ACHN (cell line): ENCODE data around the gene LRRK1.

Experiments
- DNase-seq: peaks from one replicate; pipeline ENCODE4 v3.0.0-alpha.2; 2015
- in situ Hi-C: cut with HindIII; loops from 2 replicates; pipeline ENCODE4 v1.10.0; 2017; ENCODE audit warnings: low sequenced_read_pairs, low pct_ligation_motif_present, low pct_unique_long_range_greater_than_20kb

The LRRK1 gene

GRCh38 chr15:101025501-101025885 lies 106.3 kb downstream of the LRRK1 start:
- no peak for DNase-seq
- in situ Hi-C loops: no loop called here

- in situ Hi-C loops: no loop called here
- DNase-seq: no peak
These were observed 106.9 kb downstream of the LRRK1 start for GRCh38 chr15:101025896-101026631.

- DNase-seq: no peak
- in situ Hi-C loops: no loop called here
These were observed 107.6 kb downstream of the LRRK1 start for GRCh38 chr15:101026656-101027272.

- in situ Hi-C loops: no loop called here
These were observed 108.2 kb downstream of the LRRK1 start for GRCh38 chr15:101027273-101027901.

GRCh38 chr15:101027920-101028319 lies 108.8 kb downstream of the LRRK1 start:
- in situ Hi-C loops: no loop called here
- no peak for DNase-seq

More at GRCh38 chr15:101027273-101027901, 108.2 kb downstream of the LRRK1 start:
- DNase-seq: no peak

GRCh38 chr15:101028321-101028720 lies 109.2 kb downstream of the LRRK1 start:
- in situ Hi-C loops: no loop called here
- no peak for DNase-seq

GRCh38 chr15:101028772-101029438 lies 109.7 kb downstream of the LRRK1 start:
- in situ Hi-C loops: no loop called here
- no peak for DNase-seq

- DNase-seq: no peak
- in situ Hi-C loops: no loop called here
These were observed 111.0 kb downstream of the LRRK1 start for GRCh38 chr15:101029971-101030661.

- no peak for DNase-seq
These were observed 112.1 kb downstream of the LRRK1 start for GRCh38 chr15:101031213-101031612.

GRCh38 chr15:101033801-101034200 lies 114.6 kb downstream of the LRRK1 start:
- in situ Hi-C loops: no loop called here
- DNase-seq: no peak

More at GRCh38 chr15:101031213-101031612, 112.1 kb downstream of the LRRK1 start:
- in situ Hi-C loops: no loop called here

GRCh38 chr15:101035611-101036010 lies 116.5 kb downstream of the LRRK1 start:
- no peak for DNase-seq
- in situ Hi-C loops: no loop called here

- in situ Hi-C loops: no loop called here
- no peak for DNase-seq
These were observed 117.0 kb downstream of the LRRK1 start for GRCh38 chr15:101036189-101036588.

- in situ Hi-C loops: no loop called here
- no peak for DNase-seq
These were observed 118.1 kb downstream of the LRRK1 start for GRCh38 chr15:101037090-101037830.

- DNase-seq: no peak
- in situ Hi-C loops: no loop called here
These were observed 119.3 kb downstream of the LRRK1 start for GRCh38 chr15:101038327-101039003.

GRCh38 chr15:101039461-101039860 lies 120.3 kb downstream of the LRRK1 start:
- in situ Hi-C loops: no loop called here
- no peak for DNase-seq

- in situ Hi-C loops: no loop called here
These were observed 123.2 kb downstream of the LRRK1 start for GRCh38 chr15:101042320-101042719.

GRCh38 chr15:101043011-101043410 lies 123.9 kb downstream of the LRRK1 start:
- in situ Hi-C loops: no loop called here
- DNase-seq: no peak

More at GRCh38 chr15:101042320-101042719, 123.2 kb downstream of the LRRK1 start:
- no peak for DNase-seq
